Stimulated activated CD4-positive, alpha-beta T cell treated with anti-CD3 and anti-CD28 coated beads, Interleukin-12 subunit alpha, Interleukin-12 subunit beta, amount 100 ng/mL, for 24 hours (primary cell): ENCODE measurements around the gene WNT9B.
"Not testable (repeated sequence)": the region's sequence is repeated elsewhere in the genome, so short reads cannot be mapped to it uniquely, and the experiment has no call there.

Experiments
- DNase-seq, 2 experiments: peaks; one replicate each; pipeline ENCODE4 v3.0.0-alpha.2; 2020; ENCODE audit warnings: low read depth in 2 of 2

The WNT9B gene

DNA sequence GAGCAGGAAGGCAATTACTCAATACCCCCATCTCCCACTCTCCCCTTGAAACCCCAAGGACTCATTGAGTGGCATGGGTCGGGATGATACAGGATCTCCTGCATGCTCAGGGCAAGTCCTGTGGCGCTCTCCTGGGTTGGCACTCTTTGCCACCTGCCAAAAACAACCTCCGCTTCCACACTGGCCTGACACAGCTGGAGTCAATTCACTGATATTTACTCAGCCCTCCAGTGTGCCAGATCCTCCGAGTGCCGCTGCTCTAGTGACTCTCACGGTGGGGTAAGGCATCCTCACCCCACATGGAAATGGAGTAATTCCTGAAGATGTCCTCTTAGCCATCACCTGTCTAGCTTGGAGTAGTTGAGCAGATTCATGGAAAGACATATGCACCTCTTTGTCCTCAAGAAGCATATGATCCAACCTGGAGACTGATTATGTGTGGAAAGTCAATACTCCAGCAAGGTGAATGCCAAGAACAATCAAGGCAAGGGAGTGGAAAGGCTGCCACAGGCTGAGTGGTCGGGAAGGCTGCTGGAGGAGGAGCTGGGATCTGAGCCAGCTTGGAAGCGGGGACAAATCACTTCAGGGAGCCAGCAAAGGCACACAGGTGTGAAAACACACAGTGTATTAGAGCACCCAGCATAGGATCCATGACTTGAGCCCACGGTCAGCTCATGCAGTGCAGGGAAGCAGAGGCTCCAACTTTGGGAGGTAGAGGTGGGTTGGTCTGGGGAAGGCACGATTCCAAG lies 59.0 kb downstream of the WNT9B start:
- no peak for DNase-seq

DNA sequence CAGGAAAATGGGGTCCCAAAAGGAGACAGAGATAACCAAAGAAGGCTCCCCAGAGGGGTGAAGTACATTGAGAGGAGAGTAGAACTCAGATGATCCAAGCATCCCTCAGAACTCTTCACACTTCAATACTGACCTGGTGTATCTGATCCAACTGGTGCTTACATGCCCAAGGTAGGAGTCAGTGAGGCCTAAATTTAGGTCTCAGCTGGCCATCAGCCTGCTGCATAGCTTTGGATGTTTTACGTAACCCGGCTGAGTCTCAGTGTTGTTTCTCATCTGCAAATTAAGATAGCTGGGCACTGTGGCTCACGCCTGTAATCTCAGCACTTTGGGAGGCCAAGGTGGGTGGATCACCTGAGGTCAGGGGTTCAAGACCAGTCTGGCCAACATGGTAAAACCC lies 59.9 kb downstream of the WNT9B start:
- no peak for DNase-seq

DNA sequence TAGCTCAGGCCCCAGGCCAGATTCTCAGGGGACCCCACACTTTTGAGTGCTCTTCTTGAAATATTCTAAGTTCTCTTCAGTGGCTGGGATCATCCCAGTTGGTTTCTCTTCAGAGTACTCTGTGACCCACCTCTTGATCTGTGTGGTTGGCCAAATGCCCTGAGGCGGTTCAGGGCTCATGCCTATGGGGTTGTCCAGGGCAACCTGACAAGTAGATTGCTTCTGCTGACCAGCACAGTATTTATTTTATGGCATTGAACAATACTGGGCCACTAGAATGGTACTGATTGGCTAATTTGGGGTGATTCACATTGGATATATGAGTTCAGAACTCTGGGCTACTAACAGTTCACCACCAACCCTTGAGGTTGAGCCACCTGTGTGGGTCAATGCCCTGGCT lies 64.2 kb downstream of the WNT9B start:
- no peak for DNase-seq

DNA sequence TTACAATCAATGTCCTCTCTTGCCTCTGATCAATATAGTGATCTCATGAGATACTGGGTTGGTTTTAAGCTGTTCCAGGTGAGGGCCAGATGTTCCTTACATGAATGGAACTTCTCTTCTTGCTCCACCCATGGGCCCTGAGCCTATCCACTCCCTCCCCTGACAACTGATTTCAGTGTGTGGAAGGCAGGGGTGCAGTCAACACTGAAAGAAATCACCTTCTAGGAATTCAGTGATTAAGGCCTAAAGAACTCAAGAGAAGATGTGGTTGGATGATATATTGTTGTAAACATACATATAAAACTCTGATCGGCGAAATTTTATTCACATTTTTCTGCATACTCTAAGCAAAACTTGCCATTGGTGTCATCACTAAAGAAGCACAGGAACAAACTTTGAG lies 64.8 kb downstream of the WNT9B start:
- no peak for DNase-seq

DNA sequence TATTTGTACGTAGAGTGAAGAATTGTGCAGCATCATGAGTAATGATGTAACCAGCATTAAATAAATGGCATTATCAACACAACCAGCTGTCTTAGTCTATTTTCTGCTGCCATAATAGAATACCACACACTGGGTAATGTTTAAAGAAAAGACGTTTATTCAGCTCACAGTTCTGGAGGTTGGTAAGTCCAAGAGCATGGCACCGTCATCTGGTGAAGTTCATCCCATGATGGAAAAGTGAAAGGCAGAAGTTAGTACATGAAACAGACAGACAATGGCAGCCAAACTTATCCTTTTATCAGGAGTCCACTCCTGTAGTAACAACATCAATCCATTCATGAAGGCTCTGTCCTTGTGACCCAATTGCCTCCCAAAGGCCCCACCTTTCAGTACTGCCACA lies 65.2 kb downstream of the WNT9B start:
- DNase-seq, result no peak

DNA sequence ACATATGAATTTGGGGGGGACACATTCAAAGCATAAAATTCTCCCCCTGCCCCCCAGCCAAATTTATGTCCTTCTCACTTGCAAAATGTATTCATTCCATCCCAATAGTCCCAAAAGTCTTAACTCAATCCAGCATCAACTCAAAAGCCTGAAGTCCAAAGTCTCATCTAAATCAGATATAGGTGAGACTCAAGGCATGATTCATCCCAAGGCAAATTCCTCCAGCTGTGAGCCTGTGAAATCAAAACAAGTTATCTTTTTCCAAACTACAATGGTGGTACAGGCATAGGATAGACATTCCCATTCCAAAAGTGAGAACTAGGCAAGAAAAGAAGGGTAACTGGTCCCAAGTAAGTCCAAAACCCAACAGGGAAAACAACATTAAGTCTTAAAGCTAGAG lies 65.7 kb downstream of the WNT9B start:
- DNase-seq, result no peak

DNA sequence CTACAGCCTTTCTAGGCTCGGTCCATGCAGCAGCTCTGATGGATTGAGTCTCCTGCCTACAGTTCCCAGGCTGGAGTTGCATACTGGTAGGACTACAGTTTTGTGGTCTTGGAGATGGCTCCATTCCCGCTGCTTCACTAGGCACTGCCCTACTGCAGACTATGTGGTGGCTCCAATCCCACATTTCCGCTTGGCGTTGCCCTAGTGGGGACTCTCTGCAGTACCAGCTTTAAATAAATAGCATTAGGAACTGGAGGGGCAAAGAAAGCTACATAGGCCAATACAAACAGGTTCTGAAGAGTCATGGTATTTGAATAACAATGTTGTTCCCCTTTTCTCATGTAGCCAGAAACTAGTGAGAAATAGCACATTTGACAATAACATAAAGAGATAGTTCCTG lies 66.1 kb downstream of the WNT9B start:
- no peak for DNase-seq

DNA sequence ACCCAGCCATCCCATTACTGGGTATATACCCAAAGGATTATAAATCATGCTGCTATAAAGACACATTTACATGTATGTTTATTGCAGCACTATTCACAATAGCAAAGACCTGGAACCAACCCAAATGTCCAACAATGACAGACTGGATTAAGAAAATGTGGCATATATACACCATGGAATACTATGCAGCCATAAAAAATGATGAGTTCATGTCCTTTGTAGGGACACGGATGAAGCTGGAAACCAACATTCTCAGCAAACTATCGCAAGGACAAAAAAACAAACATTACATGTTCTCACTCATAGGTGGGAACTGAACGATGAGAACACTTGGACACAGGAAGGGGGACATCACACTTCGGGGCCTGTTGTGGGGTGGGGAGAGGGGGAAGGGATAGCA lies 70.6 kb downstream of the WNT9B start:
- DNase-seq, result not testable (repeated sequence)

DNA sequence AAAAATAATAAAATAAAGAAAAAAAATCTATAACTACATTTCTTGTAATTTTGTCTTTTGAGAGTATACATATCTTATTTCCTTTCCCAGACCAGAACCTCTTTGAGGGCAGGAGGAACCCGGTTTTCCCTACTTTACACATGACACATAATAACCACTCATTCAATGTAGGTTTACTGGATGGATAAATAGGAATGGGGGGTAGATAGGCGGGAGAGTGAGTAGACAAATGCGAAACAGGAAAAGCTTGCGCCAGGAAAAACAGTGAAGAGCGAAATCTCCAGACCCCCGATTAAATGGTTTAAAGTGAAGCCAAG lies 71.1 kb downstream of the WNT9B start:
- DNase-seq, result no peak

DNA sequence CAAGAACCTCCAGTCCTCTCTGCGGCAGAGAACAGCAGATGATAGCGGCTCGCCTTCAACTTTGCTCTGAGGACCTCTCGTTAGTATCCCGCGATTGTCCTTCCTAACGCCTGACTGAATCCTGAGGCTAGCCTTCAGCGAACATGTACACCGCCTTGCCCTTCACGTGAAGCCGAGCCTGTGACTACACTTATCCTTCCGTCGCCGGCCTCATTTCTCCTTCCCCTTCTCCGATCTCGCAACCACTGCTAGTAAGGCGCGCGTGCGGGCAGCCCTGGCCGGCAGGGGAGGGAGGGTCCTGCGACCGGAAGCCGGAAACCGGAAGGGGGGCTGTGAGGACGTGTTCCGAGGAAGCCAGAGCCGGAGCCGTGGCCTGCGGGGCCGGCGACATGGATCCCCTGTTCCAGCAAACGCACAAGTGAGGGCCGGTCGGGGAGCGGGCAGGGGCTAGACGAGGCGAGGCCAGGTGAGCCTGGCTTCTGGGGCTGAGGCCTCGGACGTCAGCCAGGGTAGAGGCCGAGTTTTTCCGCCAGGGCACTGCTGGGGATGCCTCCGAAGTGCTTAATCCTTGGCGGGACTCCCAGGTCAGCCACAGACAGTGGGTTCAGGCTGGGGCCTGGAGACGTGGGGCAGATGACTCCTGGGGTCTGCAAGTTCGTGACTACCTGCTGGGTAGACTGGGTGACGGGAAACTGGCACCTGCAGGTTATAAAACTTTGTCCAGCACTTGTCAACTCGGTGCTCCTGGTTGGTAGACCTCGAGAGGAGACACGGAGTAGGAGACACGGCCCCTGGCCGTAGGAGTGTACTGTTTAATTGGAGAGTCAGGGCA lies 71.6 kb downstream of the WNT9B start, which contains the start of gene GOSR2:
GOSR2 (plus strand) TSS at position 357 of the 832 bp plus-strand sequence; CDS start at position 390, 33 bp downstream.
- DNase-seq, result peak; percentile 86 to 88

DNA sequence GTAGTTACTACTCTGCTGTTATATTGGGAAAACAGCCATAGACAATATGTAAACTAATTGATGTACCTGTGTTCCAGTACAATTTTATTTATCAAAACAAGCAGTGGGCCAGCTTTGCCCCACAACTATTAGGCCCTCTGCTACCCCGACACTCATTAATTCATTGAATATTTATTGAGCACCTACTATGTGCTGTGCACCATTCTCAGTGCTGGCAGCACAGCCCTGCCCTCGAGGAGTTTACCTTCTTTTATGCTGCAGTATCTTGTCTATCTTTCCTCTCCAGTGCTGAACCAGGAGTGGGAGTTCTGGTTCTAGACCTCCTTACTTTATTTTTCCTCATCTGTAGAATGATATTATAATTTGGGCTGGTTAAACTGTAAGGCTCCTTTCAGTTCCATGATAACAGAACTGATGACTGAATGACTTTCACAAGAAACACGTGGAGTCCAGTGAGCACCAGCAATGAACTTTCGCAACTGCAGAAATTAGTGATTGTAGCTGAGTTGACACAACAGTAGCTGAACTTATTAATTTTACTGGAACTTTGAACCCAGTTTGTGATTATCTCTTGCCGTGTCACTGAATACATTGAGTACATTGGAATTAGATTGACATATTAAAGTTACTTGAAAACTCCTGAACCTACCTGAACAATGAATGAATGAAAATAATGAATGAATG lies 73.9 kb downstream of the WNT9B start:
- no peak for DNase-seq

DNA sequence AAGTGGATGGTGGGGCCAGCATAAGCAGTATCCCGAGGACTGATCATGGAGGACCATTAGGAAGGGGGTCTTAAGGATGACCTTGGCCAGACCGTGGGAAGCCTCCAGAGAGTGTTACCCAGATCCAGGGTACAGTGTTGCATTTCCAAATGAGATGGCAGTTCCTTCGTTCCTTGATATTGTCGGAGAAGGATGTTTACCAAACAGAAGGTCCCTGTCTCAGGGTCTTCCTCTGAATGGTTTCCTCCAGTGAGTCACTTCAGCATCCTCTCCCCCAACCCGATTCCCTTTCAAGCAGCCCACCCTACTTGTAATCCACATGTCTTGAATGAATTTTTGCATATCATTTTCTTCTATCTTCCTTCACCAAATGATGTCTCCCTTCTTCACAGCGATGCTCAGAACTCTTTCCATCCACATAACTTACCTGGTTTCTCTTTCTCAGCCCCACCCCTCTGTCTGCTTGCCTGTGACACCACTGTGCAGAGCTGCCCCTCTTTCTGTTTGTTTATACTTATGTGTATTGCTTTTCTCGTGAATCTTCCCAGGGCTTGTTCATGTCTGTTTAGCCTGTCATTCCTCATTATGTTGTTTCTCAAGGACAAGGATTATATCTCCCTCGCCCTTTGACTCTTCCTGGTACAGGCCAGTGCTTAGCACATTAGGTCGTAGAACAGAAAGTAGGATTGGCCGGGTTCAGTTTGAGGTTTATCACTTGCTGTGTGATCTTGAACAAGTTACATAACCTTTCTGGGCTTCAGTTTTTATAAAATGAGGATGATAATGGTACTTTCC lies 77.3 kb downstream of the WNT9B start:
- DNase-seq, result no peak

DNA sequence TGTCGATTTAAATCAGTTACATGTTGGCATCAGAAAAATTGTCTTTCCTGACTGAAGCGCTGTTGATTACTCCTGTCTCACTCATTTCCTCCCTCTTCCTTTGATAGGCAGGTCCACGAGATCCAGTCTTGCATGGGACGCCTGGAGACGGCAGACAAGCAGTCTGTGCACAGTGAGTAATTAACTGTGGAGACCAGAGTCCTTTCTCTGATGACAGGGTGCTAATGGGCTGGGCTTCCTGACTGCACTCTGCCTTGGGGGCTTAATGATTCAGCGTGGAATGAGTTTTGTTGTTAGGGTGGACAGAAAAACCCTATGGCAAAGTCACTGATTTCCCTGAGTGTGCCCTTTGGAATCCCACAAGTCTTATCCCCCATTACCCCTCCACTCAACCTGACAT lies 78.0 kb downstream of the WNT9B start:
- DNase-seq, result no peak

DNA sequence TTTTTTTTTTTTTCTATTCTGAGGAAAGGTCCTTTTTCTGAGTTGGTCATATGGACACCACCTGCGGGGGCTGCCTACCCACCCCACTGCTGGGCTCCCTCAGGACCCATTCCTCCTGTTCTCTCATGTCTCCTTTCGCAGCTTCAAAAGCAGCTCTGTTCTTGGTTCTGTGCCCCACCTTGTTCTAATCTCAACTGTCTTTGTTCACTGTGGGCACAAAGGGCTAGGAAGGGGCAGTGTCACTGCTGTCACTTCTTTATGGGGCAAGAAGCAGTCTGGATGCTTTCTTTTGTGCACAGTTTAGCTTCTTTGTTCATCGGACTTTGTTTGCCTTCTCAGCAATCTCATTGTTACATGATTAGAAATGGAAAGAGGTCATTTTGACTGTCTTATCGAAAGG lies 78.7 kb downstream of the WNT9B start:
- DNase-seq, result no peak

DNA sequence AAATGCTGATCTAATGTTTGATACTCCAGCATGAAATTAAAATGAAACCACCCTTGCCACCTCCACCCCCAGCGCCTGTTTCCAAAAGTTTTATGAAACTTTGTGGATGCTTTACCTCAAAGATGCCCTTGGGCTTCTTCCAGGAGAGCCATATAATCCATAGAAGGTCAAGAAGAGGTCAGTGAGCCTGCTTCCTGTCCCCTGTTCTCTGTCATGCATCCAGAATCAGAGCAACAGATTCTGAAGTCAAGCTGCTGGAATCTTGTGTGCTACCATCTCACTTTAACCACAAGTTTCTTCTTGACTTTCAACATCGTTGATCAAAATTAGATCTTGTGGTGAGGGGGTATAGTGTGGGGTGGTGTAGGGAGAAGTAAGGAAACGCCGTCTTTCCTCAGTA lies 80.2 kb downstream of the WNT9B start:
- no peak for DNase-seq

DNA sequence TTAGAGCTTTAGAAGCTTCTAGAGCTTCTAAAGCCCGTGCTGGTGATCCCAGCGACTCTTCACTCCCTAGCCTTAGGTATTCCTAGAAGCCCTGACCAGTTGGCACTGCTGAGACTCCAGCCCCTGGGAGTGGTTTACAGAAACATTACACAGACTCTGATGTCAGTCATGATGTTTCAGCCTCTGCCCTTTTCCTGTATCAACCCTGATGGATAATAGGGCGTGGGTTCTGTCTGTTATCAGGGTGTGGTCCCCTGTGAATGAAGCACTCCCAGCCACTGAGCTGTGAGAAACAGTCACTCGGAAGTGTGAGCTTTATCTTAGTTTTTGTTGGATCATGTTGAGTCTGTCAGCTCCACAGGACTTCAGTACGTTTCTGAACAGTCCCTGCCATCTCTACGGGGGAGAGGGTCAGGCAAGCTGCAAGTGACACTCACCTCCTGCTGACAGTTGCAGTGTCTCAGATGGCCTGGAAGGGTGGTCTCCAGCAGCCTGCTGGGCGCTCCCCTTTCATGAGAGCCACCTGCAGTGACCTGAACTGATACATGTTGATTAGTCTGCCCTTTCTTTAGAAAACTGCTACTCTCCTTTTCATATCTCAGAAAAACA lies 84.4 kb downstream of the WNT9B start:
- no peak for DNase-seq
